ENCODE measurements around the gene CHRM2.

CHRM2 gene

GRCh38 chr7:136953386-136953785, 84.9 kb downstream of the CHRM2 start:
- H3K4me1 ChIP-seq (ENCODE audit: control insufficient read depth in 1 of 2, insufficient read depth in 2 of 2, low read length in 2 of 2), result no peaks in the 10 kb centered on the region
- no peak overlapping the region for H3K9ac ChIP-seq (ENCODE audit: low read depth in 1 of 2, low read length in 2 of 2)
- H3K36me3 ChIP-seq (ENCODE audit: control insufficient read depth in 1 of 2, insufficient read depth in 2 of 2, low read length in 2 of 2), result no peaks in the 10 kb centered on the region
- no peak overlapping the region for H3K4me3 ChIP-seq (ENCODE audit: low read depth in 1 of 2, low read length in 2 of 2)
- no peak overlapping the region for H3K27ac ChIP-seq (ENCODE audit: low read depth, low read length)
- no peaks in the 10 kb centered on the region for H3K27me3 ChIP-seq (ENCODE audit: control insufficient read depth in 1 of 2, insufficient read depth in 2 of 2, low read length in 2 of 2)
- peaks cover 5 to 6% of the 10 kb centered on the region in 2 donors for H3K9me3 ChIP-seq (ENCODE audit: control insufficient read depth in 1 of 2, low read length in 2 of 2)

GRCh38 chr7:136956232-136956631, 87.8 kb downstream of the CHRM2 start:
- Histone ChIP-seq H3K27ac (ENCODE audit: low read depth, low read length) (no peak overlapping the region), H3K4me3 (ENCODE audit: low read depth in 1 of 2, low read length in 2 of 2) (no peak overlapping the region), H3K4me1 (ENCODE audit: control insufficient read depth in 1 of 2, insufficient read depth in 2 of 2, low read length in 2 of 2) (no peaks in the 10 kb centered on the region), H3K9ac (ENCODE audit: low read depth in 1 of 2, low read length in 2 of 2) (no peak overlapping the region), H3K27me3 (ENCODE audit: control insufficient read depth in 1 of 2, insufficient read depth in 2 of 2, low read length in 2 of 2) (no peaks in the 10 kb centered on the region), H3K9me3 (ENCODE audit: control insufficient read depth in 1 of 2, low read length in 2 of 2) (peaks cover 5 to 13% of the 10 kb centered on the region in 2 donors), H3K36me3 (ENCODE audit: control insufficient read depth in 1 of 2, insufficient read depth in 2 of 2, low read length in 2 of 2) (no peaks in the 10 kb centered on the region)

DNA sequence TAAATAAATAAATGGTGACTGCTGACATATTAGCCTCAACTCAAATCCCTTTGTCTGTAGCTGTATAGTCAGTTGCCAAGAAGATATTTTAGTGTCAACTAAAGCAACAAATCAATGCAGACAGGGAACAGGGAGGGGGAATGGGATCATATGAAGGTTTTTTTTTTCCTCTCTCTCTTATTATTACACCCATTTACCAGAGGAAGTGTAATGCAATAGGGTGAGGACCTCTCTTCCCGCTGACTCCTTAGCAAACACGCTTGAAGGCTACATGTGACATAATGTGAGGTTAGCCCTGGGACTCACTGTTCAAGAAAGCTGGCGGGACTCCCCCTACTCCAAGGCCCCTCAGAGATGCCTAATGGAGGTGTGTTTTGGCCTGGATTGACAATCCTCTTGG, 88.2 kb downstream of the CHRM2 start:
- no peak overlapping the region for H3K27ac ChIP-seq (ENCODE audit: low read depth, low read length)
- no peaks in the 10 kb centered on the region for H3K27me3 ChIP-seq (ENCODE audit: control insufficient read depth in 1 of 2, insufficient read depth in 2 of 2, low read length in 2 of 2)
- no peak overlapping the region for H3K4me3 ChIP-seq (ENCODE audit: low read depth in 1 of 2, low read length in 2 of 2)
- no peaks in the 10 kb centered on the region for H3K4me1 ChIP-seq (ENCODE audit: control insufficient read depth in 1 of 2, insufficient read depth in 2 of 2, low read length in 2 of 2)
- H3K9ac ChIP-seq (ENCODE audit: low read depth in 1 of 2, low read length in 2 of 2), result no peak overlapping the region
- peaks cover 5 to 13% of the 10 kb centered on the region in 2 donors for H3K9me3 ChIP-seq (ENCODE audit: control insufficient read depth in 1 of 2, low read length in 2 of 2)
- H3K36me3 ChIP-seq (ENCODE audit: control insufficient read depth in 1 of 2, insufficient read depth in 2 of 2, low read length in 2 of 2), result no peaks in the 10 kb centered on the region

- Histone ChIP-seq H3K4me1 (ENCODE audit: control insufficient read depth in 1 of 2, insufficient read depth in 2 of 2, low read length in 2 of 2) (no peaks in the 10 kb centered on the region), H3K9ac (ENCODE audit: low read depth in 1 of 2, low read length in 2 of 2) (no peak overlapping the region), H3K4me3 (ENCODE audit: low read depth in 1 of 2, low read length in 2 of 2) (no peak overlapping the region), H3K36me3 (ENCODE audit: control insufficient read depth in 1 of 2, insufficient read depth in 2 of 2, low read length in 2 of 2) (no peaks in the 10 kb centered on the region), H3K9me3 (ENCODE audit: control insufficient read depth in 1 of 2, low read length in 2 of 2) (peaks cover 5 to 13% of the 10 kb centered on the region in 2 donors), H3K27ac (ENCODE audit: low read depth, low read length) (no peak overlapping the region), H3K27me3 (ENCODE audit: control insufficient read depth in 1 of 2, insufficient read depth in 2 of 2, low read length in 2 of 2) (no peaks in the 10 kb centered on the region)
Observed at GRCh38 chr7:136957391-136957790, 88.9 kb downstream of the CHRM2 start.

- no peak overlapping the region for H3K27ac ChIP-seq (ENCODE audit: low read depth, low read length)
- no peaks in the 10 kb centered on the region for H3K36me3 ChIP-seq (ENCODE audit: control insufficient read depth in 1 of 2, insufficient read depth in 2 of 2, low read length in 2 of 2)
- H3K9ac ChIP-seq (ENCODE audit: low read depth in 1 of 2, low read length in 2 of 2), result no peak overlapping the region
- H3K4me3 ChIP-seq (ENCODE audit: low read depth in 1 of 2, low read length in 2 of 2), result no peak overlapping the region
- no peaks in the 10 kb centered on the region for H3K4me1 ChIP-seq (ENCODE audit: control insufficient read depth in 1 of 2, insufficient read depth in 2 of 2, low read length in 2 of 2)
- H3K9me3 ChIP-seq (ENCODE audit: control insufficient read depth in 1 of 2, low read length in 2 of 2), result peaks cover 5 to 7% of the 10 kb centered on the region in 2 donors
- H3K27me3 ChIP-seq (ENCODE audit: control insufficient read depth in 1 of 2, insufficient read depth in 2 of 2, low read length in 2 of 2), result no peaks in the 10 kb centered on the region
Observed at GRCh38 chr7:136958016-136958415, 89.6 kb downstream of the CHRM2 start.

DNA sequence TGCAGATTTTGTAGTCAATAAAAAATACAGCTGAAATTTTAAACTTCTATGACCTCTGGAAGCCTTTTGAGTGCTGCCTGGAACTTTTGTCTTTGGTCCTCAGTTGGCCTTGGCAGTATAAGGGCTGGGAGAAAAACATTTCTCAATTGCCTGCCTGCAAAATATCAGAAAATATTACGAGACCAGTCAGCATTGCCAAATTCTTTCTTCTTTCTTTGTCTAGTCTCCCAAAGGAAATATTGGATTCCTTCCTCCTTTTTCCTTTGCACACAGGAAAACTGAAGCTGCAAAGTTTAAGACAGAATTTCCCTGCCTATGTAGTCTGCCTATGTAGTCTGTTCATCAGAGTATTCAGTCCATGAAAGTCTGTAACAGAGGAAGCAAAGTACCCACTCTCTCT, 95.9 kb downstream of the CHRM2 start:
- Histone ChIP-seq H3K27ac (ENCODE audit: low read depth, low read length) (no peak overlapping the region), H3K4me1 (ENCODE audit: control insufficient read depth in 1 of 2, insufficient read depth in 2 of 2, low read length in 2 of 2) (no peaks in the 10 kb centered on the region), H3K36me3 (ENCODE audit: control insufficient read depth in 1 of 2, insufficient read depth in 2 of 2, low read length in 2 of 2) (no peaks in the 10 kb centered on the region), H3K27me3 (ENCODE audit: control insufficient read depth in 1 of 2, insufficient read depth in 2 of 2, low read length in 2 of 2) (no peaks in the 10 kb centered on the region), H3K4me3 (ENCODE audit: low read depth in 1 of 2, low read length in 2 of 2) (no peak overlapping the region), H3K9ac (ENCODE audit: low read depth in 1 of 2, low read length in 2 of 2) (no peak overlapping the region), H3K9me3 (ENCODE audit: control insufficient read depth in 1 of 2, low read length in 2 of 2) (peaks cover 0 to under 1% of the 10 kb centered on the region in 2 donors)

DNA sequence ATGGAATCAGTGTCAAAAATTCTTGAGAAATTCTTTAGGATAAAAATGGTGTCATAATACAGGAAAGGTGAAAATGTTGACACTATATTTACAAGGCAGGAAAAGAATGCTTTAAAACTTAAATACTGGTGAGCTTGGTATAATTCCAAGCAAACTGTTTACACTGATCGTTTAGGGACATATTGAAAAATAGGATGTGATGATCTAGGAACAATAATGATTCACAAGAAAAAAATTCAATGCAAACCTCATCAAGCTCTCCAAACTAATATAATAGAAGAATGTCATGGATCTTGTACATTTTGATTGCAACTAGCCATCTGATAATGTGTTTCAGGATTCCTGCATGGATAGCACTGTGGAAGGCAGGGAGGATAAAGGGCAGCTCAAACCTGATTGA, 98.4 kb downstream of the CHRM2 start:
- Histone ChIP-seq H3K36me3 (ENCODE audit: control insufficient read depth in 1 of 2, insufficient read depth in 2 of 2, low read length in 2 of 2) (no peaks in the 10 kb centered on the region), H3K9ac (ENCODE audit: low read depth in 1 of 2, low read length in 2 of 2) (no peak overlapping the region), H3K4me1 (ENCODE audit: control insufficient read depth in 1 of 2, insufficient read depth in 2 of 2, low read length in 2 of 2) (no peaks in the 10 kb centered on the region), H3K4me3 (ENCODE audit: low read depth in 1 of 2, low read length in 2 of 2) (no peak overlapping the region), H3K9me3 (ENCODE audit: control insufficient read depth in 1 of 2, low read length in 2 of 2) (no peaks in the 10 kb centered on the region), H3K27ac (ENCODE audit: low read depth, low read length) (no peak overlapping the region), H3K27me3 (ENCODE audit: control insufficient read depth in 1 of 2, insufficient read depth in 2 of 2, low read length in 2 of 2) (no peaks in the 10 kb centered on the region)

DNA sequence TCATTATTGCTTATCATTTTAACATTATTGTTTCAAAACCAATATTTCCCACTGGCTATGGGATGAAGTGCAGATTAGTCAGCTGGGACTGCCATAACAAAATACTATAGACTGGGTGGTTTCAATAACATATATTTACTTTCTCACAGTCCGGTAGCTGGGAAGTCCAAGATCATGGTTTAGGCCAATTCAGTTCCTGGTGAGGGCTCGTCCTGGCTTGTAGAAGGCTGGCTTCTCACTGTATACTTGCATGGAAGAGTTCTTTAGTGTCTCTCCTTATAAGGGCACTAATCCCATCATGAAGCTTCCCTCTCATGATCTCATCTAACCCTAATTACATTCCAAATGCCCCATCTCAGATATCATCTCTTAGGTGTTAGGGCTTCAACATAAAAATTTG, 101.3 kb downstream of the CHRM2 start:
- Histone ChIP-seq H3K36me3 (ENCODE audit: control insufficient read depth in 1 of 2, insufficient read depth in 2 of 2, low read length in 2 of 2) (no peaks in the 10 kb centered on the region), H3K4me1 (ENCODE audit: control insufficient read depth in 1 of 2, insufficient read depth in 2 of 2, low read length in 2 of 2) (no peaks in the 10 kb centered on the region), H3K9ac (ENCODE audit: low read depth in 1 of 2, low read length in 2 of 2) (no peak overlapping the region), H3K27me3 (ENCODE audit: control insufficient read depth in 1 of 2, insufficient read depth in 2 of 2, low read length in 2 of 2) (no peaks in the 10 kb centered on the region), H3K9me3 (ENCODE audit: control insufficient read depth in 1 of 2, low read length in 2 of 2) (no peaks in the 10 kb centered on the region), H3K4me3 (ENCODE audit: low read depth in 1 of 2, low read length in 2 of 2) (no peak overlapping the region), H3K27ac (ENCODE audit: low read depth, low read length) (no peak overlapping the region)

DNA sequence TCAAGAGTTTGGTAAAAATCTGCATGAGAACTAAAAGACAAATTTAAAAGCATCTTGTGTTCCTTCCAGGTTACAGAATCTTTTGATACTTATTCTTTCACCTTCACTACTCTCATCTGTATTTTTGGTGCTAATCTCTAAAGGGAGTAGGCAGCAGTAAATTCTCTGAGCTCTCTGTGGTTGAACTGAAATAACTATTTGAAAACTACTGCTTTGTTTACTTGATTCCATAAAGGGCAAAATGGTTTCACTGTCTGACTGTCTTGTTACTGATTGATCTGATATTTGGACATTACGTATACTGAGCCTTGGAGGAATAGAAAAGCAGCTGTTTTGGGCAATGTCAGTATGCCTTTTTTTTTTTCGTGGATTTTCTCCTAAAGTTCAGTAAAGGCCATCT, 103.3 kb downstream of the CHRM2 start:
- no peak overlapping the region for H3K27ac ChIP-seq (ENCODE audit: low read depth, low read length)
- H3K4me3 ChIP-seq (ENCODE audit: low read depth in 1 of 2, low read length in 2 of 2), result no peak overlapping the region
- no peaks in the 10 kb centered on the region for H3K36me3 ChIP-seq (ENCODE audit: control insufficient read depth in 1 of 2, insufficient read depth in 2 of 2, low read length in 2 of 2)
- peaks cover 0 to 3% of the 10 kb centered on the region in 2 donors for H3K9me3 ChIP-seq (ENCODE audit: control insufficient read depth in 1 of 2, low read length in 2 of 2)
- no peaks in the 10 kb centered on the region for H3K27me3 ChIP-seq (ENCODE audit: control insufficient read depth in 1 of 2, insufficient read depth in 2 of 2, low read length in 2 of 2)
- H3K9ac ChIP-seq (ENCODE audit: low read depth in 1 of 2, low read length in 2 of 2), result no peak overlapping the region
- no peaks in the 10 kb centered on the region for H3K4me1 ChIP-seq (ENCODE audit: control insufficient read depth in 1 of 2, insufficient read depth in 2 of 2, low read length in 2 of 2)

GRCh38 chr7:136976504-136977251, 108.2 kb downstream of the CHRM2 start:
- Histone ChIP-seq H3K4me1 (ENCODE audit: control insufficient read depth in 1 of 2, insufficient read depth in 2 of 2, low read length in 2 of 2) (no peaks in the 10 kb centered on the region), H3K27me3 (ENCODE audit: control insufficient read depth in 1 of 2, insufficient read depth in 2 of 2, low read length in 2 of 2) (no peaks in the 10 kb centered on the region)

More at GRCh38 chr7:136976504-136977251, 108.2 kb downstream of the CHRM2 start:
- Histone ChIP-seq H3K27ac (ENCODE audit: low read depth, low read length) (no peak overlapping the region), H3K9me3 (ENCODE audit: control insufficient read depth in 1 of 2, low read length in 2 of 2) (peaks cover 3 to 4% of the 10 kb centered on the region in 2 donors), H3K4me3 (ENCODE audit: low read depth in 1 of 2, low read length in 2 of 2) (no peak overlapping the region), H3K9ac (ENCODE audit: low read depth in 1 of 2, low read length in 2 of 2) (no peak overlapping the region), H3K36me3 (ENCODE audit: control insufficient read depth in 1 of 2, insufficient read depth in 2 of 2, low read length in 2 of 2) (no peaks in the 10 kb centered on the region)
